SKM-1 (cell line): ENCODE measurements around the gene DHRS2.
"Not testable (repeated sequence)": the region's sequence is repeated elsewhere in the genome, so short reads cannot be mapped to it uniquely, and the experiment has no call there.

Source experiments
- DNase-seq: peaks from one replicate; lab custom pipeline; 2025; ENCODE audit not compliant: unreplicated experiment; lab: John Stamatoyannopoulos, UW

Gene DHRS2

DNA sequence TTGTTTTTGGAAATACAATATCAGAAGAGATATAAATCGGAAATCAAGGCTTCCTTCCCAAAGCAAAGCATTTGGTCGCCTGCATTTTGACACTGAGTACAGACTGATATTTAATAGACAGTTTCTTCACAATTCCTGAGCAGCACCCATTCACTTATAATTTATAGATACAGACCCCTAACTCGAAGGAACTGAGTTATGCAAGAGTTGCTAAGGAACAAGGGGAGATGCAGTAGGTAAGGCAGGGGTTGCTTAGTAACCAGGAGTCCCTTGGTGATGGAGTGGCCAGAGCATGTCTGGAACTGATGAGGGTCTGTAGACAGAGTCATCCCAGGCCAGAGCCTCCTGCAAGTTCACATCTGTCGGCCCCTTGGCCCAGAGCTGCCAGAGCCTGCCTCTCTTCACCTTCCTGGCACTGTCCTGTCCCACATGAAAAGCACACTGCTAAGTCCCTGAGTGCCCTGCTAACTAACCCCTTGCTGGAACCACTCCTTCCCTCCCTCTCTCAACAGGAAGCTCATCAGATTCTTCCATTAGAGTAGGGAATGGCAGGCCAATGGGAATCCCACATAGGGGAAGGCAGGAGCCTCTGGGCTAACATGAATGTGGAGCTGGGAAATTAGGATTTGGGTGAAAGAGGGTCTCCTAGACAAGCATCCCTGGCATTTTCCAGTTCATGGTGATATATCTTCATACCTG, 3.6 kb upstream of the DHRS2 start:
- DNase-seq, result no peak

DNA sequence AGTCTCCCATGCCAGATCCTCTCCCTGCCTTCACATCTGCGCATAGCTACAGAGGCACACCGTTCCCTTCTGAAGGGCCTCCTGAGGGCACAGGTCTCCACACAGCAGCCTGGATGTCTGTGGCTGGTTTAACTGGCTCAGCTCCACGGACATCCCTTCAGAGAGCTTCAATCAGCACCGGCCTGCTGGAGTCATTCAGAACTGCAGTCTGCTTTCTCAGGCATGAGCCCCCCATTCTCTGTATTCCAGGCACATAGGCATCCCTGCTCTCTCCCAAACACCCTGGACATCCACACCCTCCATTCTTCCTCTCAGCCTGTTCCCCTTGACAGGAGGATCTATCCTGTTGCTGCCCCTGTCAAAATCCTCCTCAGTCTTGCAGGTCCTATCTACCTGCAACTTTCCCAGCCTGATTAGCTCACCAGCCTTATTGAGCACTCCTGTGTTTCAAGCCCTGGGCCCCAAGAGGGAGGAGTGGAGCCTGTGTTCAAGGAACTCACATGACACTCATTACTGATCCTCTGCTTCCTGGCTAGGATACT, 2.9 kb upstream of the DHRS2 start:
- DNase-seq, result no peak

DNA sequence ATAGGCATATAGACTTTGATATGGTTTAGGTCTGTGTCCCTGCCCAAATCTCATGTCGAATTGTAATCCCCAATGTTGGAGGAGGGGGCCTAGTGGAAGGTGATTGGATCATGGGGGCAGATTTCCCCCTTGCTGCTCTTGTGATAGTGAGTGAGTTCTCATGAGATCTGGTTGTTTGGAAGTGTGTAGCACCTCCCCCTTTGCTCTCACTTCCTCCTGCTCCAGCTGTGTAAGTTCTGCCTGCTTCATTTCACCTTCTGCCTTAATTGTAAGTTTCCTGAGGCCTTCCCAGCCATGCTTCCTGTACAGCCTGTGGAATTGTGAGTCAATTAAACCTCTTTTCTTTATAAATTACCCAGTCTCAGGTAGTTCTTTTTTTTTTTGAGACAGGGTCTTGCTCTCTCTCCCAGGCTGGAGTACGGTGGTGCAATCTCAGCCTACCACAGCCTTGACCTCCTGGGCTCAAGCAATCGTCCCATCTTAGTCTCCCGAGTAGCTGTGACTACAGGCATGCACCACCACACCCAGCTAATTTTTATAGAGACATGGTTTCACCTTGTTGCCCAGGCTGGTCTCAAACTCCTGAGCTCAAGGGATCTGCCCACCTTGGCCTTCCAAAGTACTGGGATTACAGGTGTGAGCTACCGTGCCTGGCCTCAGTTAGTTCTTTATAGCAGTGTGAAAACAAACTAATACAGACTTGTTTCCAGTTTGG, 1.3 kb upstream of the DHRS2 start:
- not testable (repeated sequence) for DNase-seq

DNA sequence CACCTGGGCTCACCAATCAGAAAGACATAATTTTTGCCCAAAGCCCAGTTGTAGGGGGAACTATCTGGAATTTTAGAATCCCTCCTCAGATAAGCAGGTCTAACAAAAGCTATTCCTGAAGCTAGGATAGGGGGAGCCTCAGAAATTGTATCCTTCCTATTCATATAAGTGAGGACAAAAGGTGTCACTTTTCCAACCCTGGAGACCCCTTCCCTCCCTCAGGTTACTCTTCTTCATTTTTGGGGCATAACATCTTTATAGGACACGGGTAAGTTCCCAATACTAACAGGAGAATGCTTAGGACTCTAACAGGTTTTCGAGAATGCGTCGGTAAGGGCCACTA, 1.1 kb downstream of the DHRS2 start:
- not testable (repeated sequence) for DNase-seq

DNA sequence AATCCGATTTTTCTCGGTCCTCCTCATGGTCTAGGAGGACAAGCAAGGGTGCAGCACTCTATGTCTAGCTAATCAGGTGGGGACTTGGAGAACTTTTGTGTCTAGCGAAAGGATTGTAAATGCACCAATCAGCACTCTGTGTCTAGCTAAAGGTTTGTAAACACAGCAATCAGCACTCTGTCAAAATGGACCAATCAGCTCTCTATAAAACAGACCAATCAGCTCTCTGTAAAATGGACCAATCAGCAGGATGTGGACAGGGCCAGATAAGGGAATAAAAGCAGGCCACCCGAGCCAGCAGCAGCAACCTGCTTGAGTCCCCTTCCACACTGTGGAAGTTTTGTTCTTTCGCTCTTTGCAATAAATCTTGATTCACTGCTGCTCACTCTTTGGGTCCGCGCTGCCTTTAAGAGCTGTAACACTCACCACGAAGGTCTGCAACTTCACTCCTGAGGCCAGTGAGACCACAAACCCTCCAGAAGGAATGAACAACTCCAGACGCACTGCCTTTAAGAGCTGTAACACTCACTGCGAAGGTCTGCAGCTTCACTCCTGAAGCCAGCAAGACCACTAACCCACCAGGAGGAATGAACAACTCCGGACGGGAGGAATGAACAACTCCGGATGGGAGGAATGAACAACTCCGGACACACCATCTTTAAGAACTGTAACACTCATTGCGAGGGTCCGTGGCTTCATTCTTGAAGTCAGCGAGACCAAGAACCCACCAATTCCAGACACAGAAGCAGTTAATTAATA, 1.7 kb downstream of the DHRS2 start:
- DNase-seq, result not testable (repeated sequence)

DNA sequence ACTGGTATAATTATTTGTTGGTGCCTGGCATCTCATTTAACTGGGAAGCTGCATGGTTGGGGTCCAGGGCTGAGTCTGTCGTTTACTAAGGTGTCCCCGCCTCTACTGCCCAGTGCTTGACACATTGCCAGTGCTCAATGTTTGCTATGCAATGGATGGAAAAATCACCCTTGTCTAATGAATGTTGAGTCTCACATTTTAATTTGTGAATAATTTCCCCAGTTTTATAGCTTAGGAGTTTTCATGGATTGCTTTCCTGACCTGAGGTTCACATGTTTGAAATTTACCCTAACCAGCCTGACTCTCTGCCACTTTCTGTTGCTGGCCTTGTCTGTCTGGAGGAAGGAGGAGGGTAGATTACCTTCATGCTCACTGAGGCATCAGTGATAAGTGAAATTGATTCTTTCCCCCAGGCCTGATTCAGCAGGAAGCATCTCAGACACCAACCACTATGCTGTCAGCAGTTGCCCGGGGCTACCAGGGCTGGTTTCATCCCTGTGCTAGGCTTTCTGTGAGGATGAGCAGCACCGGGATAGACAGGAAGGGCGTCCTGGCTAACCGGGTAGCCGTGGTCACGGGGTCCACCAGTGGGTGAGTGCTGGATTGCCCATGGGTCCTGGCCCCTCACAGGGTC, 2.4 kb downstream of the DHRS2 start:
- no peak for DNase-seq

DNA sequence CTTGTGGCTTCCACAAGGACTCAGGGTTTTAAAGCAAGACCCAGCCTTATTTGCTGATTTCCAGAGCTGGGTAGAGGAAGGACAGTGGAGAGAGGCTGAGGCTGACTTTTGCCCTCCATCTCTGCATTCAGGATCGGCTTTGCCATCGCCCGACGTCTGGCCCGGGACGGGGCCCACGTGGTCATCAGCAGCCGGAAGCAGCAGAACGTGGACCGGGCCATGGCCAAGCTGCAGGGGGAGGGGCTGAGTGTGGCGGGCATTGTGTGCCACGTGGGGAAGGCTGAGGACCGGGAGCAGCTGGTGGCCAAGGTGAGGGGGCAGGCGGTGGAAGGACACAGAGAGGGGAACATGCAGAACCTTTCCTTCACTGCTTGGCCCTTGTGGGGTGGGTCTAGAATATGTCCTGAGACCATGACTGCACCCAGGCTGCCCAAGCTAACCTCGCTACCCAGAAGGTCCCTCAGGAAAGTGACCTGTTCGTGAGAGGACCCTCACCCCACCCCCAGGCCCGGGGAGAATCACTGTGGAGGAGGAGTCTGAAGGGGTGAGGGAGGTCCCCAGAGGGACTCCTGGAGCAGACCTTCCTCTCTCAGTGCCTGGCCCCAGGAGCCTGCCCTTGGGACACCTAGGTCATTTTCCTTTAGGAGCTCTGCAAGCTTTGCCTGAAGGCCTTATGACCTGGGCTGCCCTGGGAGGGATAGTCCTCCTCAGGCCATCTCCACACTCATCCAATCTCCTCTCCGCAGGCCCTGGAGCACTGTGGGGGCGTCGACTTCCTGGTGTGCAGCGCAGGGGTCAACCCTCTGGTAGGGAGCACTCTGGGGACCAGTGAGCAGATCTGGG, 3.1 kb downstream of the DHRS2 start:
- DNase-seq, result no peak

DNA sequence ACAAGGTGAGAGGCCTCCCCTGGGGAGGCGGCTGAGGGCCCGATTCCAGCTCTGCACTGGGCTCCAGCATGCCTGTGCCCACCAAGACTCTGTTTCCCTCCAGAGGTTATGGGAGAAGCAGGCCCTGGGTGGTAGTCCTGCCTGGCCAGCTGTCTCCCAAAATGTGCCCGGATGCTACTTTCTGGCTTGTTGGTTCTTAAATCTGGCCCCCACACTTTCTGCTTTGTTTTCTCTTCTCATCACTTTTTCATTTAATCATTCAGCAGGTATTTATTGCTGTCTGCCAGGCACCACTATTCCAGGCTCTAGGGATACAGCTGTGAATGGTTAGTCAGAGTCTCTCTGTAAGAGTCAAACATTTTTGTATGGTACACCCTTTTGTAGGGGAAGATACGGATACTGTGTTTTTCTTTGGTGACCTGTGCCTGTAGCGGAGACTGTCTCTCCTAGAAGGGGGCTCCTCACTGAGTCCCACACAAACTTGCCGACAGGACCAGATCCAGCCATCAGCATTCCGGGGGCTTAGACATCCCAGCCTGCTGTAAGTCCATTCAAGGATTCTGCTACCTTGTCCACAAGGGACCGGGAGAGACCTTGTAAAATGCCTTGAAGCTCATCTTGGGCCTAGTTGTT, 3.8 kb downstream of the DHRS2 start:
- DNase-seq, result no peak

DNA sequence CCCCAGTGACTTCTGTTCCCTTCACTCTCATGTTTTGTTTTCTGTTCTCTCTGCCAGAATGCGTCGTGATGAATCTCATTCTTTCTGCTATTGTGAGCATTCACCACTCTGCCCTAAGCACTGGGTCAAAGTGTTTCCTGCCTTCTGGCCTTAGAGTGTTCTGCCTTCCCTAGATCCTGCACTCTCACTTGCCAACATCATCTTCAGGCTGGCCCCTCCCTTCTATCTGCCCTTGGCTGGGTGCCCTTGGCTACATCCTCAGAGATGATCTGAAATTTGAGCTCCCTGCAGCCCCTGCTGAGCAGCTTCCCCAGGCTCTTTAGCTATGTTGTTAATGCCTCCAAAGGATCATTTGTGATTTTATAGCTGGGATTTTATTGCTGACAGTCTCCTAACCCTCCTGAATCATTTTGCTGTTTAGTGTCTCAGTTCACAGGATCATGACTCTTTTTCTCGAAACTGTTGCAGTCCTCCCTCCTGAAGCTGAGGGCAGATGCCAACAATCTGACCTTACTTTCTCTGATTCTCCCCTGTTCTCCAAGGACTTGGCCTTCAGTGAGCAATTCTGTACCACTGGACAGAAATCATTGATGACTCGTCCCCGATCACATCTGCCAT, 4.5 kb downstream of the DHRS2 start:
- DNase-seq, result no peak

DNA sequence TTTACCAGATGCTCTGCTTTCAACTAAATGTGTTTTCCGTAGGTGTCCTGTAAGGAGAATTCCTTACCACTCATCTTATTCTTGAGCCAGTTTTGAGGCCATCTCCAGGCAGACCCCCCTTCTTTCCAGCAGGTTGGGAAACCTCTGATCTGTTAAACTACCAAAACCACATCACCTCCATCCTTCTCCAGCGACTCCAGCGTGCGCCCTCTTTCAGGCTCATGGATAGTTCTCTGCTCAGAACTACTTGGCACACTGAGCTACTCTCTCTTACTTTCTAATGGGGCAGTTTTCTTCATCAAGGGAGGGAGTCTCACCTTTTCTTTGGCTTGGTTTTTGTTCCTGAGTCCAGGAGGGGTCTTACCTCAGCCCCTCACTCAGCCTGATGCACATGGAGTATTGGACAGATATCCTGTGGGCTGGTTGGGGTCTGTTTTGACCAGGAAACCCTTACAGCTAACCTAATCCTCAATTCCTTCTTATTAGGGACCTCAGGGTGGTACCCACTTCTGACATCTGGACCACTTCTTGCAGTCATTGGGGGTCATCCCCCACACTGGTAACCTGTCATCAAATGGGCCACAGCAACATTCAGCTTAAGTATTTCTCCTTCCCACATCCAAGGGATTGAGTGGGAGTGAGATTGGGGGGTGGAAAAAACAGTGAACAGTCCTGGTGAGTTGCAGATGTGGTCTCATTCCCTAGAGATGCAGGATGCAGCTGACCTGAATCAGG, 5.2 kb downstream of the DHRS2 start:
- DNase-seq, result no peak

DNA sequence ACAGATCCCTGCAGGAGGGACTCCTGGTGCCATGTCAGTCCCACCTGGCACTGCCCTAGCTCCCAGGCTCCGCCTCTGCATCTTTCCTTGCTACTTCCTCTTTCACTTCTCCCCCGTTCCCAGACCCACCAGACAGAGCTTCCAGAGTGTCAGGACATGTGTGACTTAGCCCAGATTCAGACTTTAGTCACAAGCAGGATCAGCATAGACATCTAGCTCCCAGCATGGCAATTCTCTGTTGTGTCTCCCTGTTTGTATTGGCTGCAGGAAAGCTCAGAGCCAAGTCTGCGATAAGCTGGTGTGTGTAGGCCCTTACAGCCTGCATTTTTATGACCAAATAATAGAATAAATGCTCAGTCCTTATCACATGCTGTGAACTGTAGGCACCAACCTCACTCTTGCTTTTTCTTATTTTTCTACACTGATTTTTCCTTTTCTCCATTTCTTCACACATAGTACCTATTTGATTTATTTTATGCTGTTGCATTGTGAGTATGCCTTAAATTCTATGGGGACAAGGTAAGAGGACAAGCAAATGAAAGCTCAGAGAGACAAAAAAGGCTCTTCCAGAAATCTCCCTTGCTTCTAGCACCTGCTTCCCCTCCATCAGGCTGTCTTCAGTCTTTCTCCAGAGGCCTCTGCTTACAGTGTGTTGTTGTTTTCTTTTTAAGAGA, 5.9 kb downstream of the DHRS2 start:
- no peak for DNase-seq

DNA sequence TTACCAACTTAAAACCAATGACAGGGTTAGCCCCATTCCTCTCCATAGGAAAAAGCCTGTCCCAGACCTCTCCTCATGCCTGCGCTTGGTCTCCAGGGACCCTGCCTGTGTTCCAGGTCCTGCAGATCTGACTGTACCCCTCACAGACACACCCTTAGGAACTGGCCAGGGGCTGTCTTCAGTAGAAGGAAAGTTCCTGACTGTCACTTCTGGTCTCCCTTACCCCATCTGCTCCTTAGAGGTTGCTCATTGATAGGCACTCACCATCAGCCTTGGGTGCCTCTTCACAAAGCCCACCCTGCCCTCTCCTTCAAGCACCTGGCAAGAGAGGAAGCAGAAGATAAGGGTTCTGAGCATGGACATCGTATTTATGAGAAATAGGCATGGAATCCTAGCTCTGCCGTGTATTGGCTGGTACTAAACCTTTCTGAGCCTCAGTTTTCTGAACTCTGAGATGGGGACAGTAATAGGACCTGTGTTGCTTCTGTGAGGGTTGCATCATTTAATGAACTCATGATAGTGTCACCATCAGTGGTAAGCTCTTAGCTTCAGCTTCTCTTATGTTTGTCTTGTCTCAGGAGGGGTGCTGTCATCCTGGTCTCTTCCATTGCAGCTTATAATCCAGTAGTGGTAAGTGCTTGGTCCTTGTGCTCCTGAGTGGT, 7.5 kb downstream of the DHRS2 start:
- DNase-seq, result no peak

DNA sequence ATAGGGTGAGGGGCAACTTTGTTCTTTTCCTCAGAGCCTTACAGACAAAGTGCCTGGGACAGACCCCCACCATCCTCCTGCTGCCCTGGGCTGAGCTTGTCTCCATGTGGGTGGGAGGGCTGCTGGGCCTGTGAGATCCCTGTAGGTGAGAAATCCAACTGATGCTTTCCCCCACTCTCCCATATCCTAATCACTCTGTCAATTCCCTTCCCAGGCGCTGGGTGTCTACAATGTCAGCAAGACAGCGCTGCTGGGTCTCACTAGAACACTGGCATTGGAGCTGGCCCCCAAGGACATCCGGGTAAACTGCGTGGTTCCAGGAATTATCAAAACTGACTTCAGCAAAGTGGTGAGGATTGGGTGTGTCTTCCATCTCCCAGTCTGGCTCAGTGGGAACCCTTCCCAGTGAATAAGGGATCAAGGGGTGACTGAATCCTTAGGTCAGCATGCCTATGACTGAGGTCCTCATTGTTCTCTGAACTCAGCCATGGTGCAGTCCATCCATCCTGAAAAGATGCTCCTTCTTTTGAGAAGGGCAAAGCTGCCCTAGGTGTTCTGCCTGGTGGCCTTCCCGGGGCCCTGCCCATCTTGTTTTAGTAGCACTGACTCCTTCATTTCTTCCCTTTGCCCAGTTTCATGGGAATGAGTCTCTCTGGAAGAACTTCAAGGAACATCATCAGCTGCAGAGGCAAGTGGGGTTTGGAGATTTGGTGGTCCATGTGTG, 8.2 kb downstream of the DHRS2 start:
- DNase-seq, result no peak

DNA sequence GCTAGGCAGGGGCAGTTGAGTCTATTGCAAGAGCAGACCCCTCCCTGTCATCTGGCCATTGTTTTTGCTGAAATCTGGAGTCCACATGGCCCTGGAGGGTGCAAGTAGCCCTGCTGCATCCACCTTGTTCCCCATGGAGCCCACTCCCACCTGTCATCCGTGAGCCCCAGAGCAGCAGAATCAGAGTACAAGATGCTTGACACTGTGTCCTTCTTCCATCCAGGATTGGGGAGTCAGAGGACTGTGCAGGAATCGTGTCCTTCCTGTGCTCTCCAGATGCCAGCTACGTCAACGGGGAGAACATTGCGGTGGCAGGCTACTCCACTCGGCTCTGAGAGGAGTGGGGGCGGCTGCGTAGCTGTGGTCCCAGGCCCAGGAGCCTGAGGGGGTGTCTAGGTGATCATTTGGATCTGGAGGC, 8.8 kb downstream of the DHRS2 start:
- DNase-seq, result no peak

DNA sequence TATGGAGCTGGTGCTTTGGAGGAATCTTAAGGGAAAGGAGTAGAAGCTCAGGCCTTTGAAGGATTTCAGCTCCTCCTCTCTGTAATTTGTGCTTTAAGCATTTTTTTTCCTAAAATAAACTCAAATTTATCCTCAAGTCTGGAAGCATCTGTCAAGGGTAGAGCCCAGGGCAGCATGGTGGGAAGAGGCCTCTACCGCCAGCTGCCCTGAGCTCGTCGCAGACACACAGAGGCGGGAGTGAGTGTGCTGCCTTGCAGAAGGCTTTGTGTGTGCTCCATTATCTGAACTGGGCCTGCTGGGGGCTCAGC, 9.3 kb downstream of the DHRS2 start:
- DNase-seq, result no peak

DNA sequence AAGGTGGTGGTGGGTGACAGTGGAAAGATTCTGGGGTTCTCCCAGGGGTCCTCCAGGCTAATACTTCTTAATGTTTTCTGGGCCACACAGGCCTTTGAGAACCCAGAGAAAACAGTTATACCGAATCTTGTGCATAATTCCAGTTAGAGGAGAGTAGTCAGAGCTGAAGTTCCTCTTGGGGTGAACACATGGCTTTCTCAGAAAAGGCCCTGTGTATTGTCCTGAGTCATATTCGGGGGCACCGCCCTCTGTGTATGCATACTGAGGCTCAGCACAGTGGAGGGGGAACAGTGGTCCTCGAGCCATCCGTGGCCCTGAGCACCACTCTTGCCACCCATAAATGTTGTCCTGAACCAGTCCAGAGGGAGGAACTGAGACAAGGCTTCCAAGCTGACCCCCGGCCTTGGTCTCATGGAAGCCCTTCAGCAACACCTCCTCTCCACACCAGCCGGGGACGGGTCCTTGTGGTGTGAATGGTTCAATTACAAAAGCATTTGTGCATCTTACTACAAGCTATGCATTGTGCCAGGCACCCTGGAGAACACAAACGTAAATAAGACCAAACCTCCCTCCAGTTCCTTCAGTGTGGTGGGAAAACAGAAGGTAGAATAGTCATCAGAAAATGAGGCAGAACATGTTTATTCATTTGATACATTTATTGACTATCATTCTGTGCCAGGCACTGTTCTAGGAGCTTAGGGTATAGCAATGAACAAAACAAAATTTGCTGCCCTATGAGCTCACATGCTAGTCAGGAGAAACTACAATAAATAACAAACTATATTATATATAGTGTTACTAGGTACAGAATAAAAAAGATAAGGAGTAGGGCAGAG, 9.9 kb downstream of the DHRS2 start:
- no peak for DNase-seq
